Panc1 (cell line): ENCODE results near the gene LHX4.

Experiments used
- POLR2AphosphoS5 ChIP-seq: IDR thresholded peaks from 2 replicates; pipeline ENCODE4 v1.6.1; 2012; ENCODE audit warnings: mild to moderate bottlenecking, low read depth, low read length, moderate library complexity
- SIN3A ChIP-seq: IDR thresholded peaks from 2 replicates; pipeline ENCODE4 v1.6.1; 2012; ENCODE audit warnings: low read depth, mild to moderate bottlenecking, low read length, moderate library complexity, borderline replicate concordance; ENCODE audit not compliant: insufficient read depth
- TF ChIP-seq, protein P1 (sequence below): fragments of 450-650 bp; IDR thresholded peaks from 2 replicates; pipeline ENCODE4 v1.5.1; 2017; ENCODE audit warnings: mild to moderate bottlenecking
- TF ChIP-seq, protein P2 (sequence below), 2 experiments: IDR thresholded peaks; 2 replicates each; pipeline ENCODE4 v1.6.1; 2011 to 2012; ENCODE audit warnings: low read depth in 2 of 2, control low read depth in 1 of 2, low read length in 1 of 2, mild to moderate bottlenecking in 1 of 2, moderate library complexity in 1 of 2; ENCODE audit not compliant: insufficient read depth in 1 of 2

DNA sequence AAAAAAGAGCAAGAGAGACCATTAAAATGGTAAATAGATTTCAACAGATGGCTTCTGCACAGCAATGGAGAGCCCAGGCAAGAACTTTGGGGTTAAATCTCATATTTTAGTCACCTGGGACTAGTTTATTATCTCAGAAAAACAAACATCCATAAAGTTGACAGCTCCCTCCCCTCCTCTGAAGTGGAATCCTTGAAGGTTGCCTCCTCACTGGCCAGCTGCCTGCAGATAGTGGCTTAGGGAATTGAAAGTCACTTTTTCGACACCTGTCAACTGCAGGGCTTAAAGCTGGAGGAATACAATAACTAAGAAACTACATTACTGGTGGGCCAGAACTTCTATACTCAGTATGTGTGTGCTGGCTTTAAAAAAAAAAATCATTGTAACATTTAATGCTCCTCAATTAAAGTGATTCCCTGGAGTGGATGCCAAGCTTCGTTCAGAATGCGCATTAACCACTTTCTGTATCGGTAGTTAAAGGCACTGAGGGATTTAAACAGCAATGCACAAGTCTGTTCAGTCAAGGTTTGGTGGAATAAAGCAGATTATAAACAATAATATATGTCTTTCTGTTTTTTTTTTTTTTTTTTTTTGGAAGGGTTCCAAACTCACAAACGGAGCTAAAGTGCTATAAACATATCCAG, 52.5 kb downstream of the LHX4 start:
- TF ChIP-seq POLR2AphosphoS5 = no peak
- TF ChIP-seq, protein P1, sequence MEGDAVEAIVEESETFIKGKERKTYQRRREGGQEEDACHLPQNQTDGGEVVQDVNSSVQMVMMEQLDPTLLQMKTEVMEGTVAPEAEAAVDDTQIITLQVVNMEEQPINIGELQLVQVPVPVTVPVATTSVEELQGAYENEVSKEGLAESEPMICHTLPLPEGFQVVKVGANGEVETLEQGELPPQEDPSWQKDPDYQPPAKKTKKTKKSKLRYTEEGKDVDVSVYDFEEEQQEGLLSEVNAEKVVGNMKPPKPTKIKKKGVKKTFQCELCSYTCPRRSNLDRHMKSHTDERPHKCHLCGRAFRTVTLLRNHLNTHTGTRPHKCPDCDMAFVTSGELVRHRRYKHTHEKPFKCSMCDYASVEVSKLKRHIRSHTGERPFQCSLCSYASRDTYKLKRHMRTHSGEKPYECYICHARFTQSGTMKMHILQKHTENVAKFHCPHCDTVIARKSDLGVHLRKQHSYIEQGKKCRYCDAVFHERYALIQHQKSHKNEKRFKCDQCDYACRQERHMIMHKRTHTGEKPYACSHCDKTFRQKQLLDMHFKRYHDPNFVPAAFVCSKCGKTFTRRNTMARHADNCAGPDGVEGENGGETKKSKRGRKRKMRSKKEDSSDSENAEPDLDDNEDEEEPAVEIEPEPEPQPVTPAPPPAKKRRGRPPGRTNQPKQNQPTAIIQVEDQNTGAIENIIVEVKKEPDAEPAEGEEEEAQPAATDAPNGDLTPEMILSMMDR = no peak
- no peak for TF ChIP-seq SIN3A
- TF ChIP-seq, protein P2, sequence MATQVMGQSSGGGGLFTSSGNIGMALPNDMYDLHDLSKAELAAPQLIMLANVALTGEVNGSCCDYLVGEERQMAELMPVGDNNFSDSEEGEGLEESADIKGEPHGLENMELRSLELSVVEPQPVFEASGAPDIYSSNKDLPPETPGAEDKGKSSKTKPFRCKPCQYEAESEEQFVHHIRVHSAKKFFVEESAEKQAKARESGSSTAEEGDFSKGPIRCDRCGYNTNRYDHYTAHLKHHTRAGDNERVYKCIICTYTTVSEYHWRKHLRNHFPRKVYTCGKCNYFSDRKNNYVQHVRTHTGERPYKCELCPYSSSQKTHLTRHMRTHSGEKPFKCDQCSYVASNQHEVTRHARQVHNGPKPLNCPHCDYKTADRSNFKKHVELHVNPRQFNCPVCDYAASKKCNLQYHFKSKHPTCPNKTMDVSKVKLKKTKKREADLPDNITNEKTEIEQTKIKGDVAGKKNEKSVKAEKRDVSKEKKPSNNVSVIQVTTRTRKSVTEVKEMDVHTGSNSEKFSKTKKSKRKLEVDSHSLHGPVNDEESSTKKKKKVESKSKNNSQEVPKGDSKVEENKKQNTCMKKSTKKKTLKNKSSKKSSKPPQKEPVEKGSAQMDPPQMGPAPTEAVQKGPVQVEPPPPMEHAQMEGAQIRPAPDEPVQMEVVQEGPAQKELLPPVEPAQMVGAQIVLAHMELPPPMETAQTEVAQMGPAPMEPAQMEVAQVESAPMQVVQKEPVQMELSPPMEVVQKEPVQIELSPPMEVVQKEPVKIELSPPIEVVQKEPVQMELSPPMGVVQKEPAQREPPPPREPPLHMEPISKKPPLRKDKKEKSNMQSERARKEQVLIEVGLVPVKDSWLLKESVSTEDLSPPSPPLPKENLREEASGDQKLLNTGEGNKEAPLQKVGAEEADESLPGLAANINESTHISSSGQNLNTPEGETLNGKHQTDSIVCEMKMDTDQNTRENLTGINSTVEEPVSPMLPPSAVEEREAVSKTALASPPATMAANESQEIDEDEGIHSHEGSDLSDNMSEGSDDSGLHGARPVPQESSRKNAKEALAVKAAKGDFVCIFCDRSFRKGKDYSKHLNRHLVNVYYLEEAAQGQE (IDR thresholded peaks at IDR 0.05; ENCODE audit: insufficient read depth in 1 of 2, low read depth in 2 of 2, low read length in 1 of 2) = no peak
